Chondrocyte (in vitro differentiated cells): ENCODE data around the gene DESI2. TPM values are rescaled to one million over a fixed set of nuclear protein-coding genes. Genes with fewer than 3 reads are reported as not detected.
A peak's percentile ranks its signal among the peaks of the same experiment; 100 is the strongest.
"Not testable (repeated sequence)": the region's sequence is repeated elsewhere in the genome, so short reads cannot be mapped to it uniquely, and the experiment has no call there.

ENCODE experiments used
- DNase-seq: peaks from one replicate; pipeline ENCODE4 v3.0.0; 2021; ENCODE audit warnings: mixed read lengths, low spot score
- H3K27ac Mint-ChIP-seq: one replicate; pipeline ENCODE4 v1.8.0; 2021; ENCODE audit warnings: mild to moderate bottlenecking, moderate library complexity, mixed read lengths; ENCODE audit not compliant: unreplicated experiment
- H3K27me3 Mint-ChIP-seq: 2 replicates; pipeline ENCODE4 v1.8.0; 2021; ENCODE audit warnings: low read depth, mixed read lengths
- H3K36me3 Mint-ChIP-seq: 2 replicates; pipeline ENCODE4 v1.8.0; 2021; ENCODE audit warnings: low read depth, mixed read lengths
- H3K4me1 Mint-ChIP-seq: 2 replicates; pipeline ENCODE4 v1.8.0; 2021; ENCODE audit warnings: low read depth, mild to moderate bottlenecking, mixed read lengths
- H3K4me3 Mint-ChIP-seq: one replicate; pipeline ENCODE4 v1.8.0; 2021; ENCODE audit warnings: mild to moderate bottlenecking, moderate library complexity, mixed read lengths; ENCODE audit not compliant: unreplicated experiment
- H3K9me3 Mint-ChIP-seq: 2 replicates; pipeline ENCODE4 v1.8.0; 2021; ENCODE audit warnings: low read depth, mixed read lengths
- total RNA-seq: library from RNA; stranded (reverse); gene quantifications from 3 replicates; pipeline ENCODE4 v1.2.1, GENCODE V29; 2021
- TF ChIP-seq, protein P1 (sequence below): fragments of 200-600 bp; sonication (generic); IDR thresholded peaks from 2 replicates; pipeline ENCODE4 v1.5.0; 2021; ENCODE audit warnings: antibody characterized with exemption, mild to moderate bottlenecking, moderate library complexity

DESI2 gene
- total RNA-seq, 1 donor from 2014 or later = 65.6 TPM

DNA sequence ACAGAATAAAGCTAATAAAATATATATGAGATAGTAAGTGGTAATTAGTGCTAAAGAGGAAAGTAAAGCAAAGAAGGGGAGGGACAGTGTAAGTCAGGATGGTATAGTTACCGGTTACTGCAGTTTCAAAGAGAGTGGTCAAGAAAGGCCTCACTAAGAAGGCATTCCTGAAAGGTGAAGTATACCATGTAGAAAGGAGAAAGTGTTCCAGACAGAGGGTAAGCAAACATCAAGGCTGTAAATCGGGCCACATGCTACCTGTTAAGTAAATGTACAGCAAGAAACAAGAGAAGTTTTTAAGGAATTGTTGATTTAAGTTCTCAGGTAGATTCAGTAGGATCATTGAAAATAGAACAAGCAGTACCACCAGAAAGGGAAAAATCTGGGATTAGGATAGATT, 9.7 kb downstream of the DESI2 start:
- no peaks in the 10 kb centered on the region for H3K27me3 Mint-ChIP-seq
- TF ChIP-seq, protein P1, sequence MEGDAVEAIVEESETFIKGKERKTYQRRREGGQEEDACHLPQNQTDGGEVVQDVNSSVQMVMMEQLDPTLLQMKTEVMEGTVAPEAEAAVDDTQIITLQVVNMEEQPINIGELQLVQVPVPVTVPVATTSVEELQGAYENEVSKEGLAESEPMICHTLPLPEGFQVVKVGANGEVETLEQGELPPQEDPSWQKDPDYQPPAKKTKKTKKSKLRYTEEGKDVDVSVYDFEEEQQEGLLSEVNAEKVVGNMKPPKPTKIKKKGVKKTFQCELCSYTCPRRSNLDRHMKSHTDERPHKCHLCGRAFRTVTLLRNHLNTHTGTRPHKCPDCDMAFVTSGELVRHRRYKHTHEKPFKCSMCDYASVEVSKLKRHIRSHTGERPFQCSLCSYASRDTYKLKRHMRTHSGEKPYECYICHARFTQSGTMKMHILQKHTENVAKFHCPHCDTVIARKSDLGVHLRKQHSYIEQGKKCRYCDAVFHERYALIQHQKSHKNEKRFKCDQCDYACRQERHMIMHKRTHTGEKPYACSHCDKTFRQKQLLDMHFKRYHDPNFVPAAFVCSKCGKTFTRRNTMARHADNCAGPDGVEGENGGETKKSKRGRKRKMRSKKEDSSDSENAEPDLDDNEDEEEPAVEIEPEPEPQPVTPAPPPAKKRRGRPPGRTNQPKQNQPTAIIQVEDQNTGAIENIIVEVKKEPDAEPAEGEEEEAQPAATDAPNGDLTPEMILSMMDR = no peak
- no peaks in the 10 kb centered on the region for H3K9me3 Mint-ChIP-seq
- no peak overlapping the region for H3K4me3 Mint-ChIP-seq
- H3K4me1 Mint-ChIP-seq = peaks cover 40% of the 10 kb centered on the region
- peak overlapping the region; percentile 18 for H3K27ac Mint-ChIP-seq
- peaks cover 3% of the 10 kb centered on the region for H3K36me3 Mint-ChIP-seq
- DNase-seq = no peak

DNA sequence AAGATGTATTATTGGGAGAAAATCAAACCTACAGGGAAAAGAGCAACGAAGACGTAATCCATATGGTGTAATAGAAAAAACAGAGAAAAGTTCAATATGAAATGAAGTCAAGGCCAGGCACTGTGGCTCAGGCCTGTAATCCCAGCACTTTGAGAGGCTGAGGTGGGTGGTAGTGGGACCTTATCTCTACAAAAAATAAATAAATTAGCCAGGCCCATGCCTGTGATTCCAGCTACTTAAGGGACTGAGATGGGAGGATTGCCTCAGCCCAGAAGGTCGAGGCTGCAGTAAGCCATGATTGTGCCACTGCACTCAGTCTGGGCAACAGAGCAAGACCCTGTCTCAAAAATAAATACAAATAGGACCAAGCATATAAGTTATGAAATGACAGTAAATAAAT, 11.4 kb downstream of the DESI2 start:
- no peak for DNase-seq
- H3K4me1 Mint-ChIP-seq = peaks cover 26% of the 10 kb centered on the region
- H3K9me3 Mint-ChIP-seq = no peaks in the 10 kb centered on the region
- no peaks in the 10 kb centered on the region for H3K27me3 Mint-ChIP-seq
- H3K36me3 Mint-ChIP-seq = peaks cover 1% of the 10 kb centered on the region
- H3K27ac Mint-ChIP-seq = no peak overlapping the region
- no peak overlapping the region for H3K4me3 Mint-ChIP-seq
- TF ChIP-seq, protein P1 = no peak

DNA sequence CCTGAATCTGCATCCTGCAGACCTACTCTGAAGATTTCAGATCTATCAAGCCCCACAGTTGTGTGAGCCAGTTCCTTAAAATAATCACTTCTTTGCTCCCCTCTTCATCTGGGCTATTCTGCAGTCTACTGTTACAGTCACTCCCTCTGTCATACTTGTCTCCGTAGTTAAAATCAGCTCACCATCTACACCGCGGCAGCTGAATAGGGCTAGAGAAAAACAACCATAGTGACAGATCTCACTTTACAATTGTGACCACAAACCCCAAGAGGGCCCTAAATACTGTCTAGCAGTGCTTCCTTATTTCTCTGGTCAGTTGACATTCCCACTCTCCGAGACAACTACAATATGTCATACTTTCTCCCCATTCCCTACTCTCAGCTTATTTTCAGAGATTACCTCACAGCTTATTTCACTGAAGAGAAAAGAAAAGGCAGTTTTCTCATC, 12.9 kb downstream of the DESI2 start:
- no peak for DNase-seq
- no peaks in the 10 kb centered on the region for H3K27me3 Mint-ChIP-seq
- H3K27ac Mint-ChIP-seq = no peak overlapping the region
- H3K4me3 Mint-ChIP-seq = no peak overlapping the region
- TF ChIP-seq, protein P1 = peak; percentile 20
- no peaks in the 10 kb centered on the region for H3K36me3 Mint-ChIP-seq
- H3K4me1 Mint-ChIP-seq = peaks cover 16% of the 10 kb centered on the region
- H3K9me3 Mint-ChIP-seq = no peaks in the 10 kb centered on the region

DNA sequence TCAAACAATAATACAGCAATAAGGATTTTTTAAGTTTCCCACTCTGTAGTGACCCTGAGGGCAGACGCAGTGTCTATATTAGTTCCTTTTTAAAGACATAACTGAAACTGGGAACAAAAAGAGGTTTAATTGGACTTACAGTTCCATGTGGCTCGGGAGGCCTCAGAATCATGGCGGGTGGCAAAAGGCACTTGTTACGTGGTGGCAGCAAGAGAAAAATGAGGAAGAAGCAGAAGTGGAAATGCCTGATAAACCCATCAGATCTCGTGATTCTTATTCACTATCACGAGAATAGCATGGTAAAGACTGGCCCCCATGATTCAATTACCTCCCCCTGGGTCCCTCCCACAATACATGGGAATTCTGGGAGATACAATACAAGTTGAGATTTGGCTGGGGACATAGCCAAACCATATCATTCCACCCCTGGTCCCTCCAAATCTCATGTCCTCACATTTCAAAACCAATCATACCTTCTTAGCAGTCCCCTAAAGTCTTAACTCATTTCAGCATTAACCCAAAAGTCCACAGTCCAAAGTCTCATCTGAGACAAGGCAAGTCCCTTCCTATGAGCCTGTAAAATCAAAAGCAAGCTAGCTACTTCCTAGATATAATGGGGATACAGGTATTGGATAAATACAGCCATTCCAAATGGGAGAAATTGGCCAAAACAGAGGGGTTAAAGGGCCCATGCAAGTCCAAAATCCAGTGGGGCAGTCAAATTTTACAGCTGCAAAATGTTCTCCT, 13.9 kb downstream of the DESI2 start:
- H3K4me3 Mint-ChIP-seq, H3K27ac Mint-ChIP-seq, H3K27me3 Mint-ChIP-seq, H3K9me3 Mint-ChIP-seq, H3K36me3 Mint-ChIP-seq, DNase-seq: not testable (repeated sequence)
- H3K4me1 Mint-ChIP-seq = peaks cover 26% of the 10 kb centered on the region

DNA sequence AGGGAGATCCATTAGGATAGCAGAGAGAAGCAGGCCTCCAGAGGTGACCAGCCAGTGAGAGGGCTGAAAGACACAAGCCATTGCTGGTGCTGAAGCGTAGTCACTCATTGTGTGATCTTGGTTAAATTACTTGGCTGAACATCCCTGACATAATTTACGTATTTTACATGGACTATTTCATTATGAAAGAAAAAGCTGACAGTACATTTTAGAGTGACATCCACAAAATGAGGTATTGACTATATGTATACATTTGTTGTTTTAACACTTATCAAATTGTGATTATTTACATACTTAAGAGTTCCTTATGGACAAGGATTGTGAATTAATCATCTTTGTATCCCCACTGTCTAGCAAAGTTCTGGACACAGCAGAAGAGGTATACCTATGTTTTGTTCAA, 14.9 kb downstream of the DESI2 start:
- H3K27me3 Mint-ChIP-seq = no peaks in the 10 kb centered on the region
- no peak overlapping the region for H3K4me3 Mint-ChIP-seq
- H3K4me1 Mint-ChIP-seq = peaks cover 28% of the 10 kb centered on the region
- H3K27ac Mint-ChIP-seq = no peak overlapping the region
- DNase-seq = no peak
- no peaks in the 10 kb centered on the region for H3K36me3 Mint-ChIP-seq
- TF ChIP-seq, protein P1 = no peak
- H3K9me3 Mint-ChIP-seq = no peaks in the 10 kb centered on the region
